Measurements from ENCODE around the gene CDSN. TPM values are rescaled to one million over a fixed set of nuclear protein-coding genes. Genes with fewer than 3 reads are reported as not detected.

The CDSN gene
- total and polyA plus RNA-seq, 2 of the 4 experiments (the other 2 are of a cell fraction) = not detected

DNA sequence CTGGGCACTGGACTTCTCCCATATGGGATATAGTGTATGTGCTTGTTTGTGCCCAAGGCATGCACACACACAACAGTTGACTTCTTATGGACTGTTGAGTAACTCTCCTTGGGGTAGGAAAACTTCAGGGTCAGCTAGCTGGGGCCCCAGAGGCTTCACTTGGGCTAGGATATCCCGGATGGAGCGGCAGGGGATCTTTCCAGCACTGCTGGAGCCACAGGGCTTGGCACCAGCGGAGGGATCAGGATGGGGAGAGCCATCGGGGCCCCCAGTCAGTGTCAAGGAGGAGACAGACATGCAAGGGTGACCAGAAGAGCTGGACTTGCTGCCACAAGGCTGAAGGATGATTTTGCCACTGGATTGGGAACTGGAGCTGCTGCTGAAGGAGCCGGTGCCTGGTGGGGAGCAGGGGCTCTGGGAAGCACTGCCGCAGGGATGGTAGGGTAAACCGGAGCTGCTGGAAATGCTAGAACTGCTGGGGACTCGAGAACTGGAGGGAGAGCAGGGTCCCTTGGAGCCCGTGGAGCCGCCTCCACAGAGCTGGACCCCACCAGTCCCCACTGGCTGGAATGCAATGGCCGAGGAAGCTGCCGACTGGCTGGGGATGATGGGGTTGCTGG, 4.2 kb downstream of the CDSN start:
- Histone ChIP-seq H3K23ac (ENCODE audit: low read depth, low read length) (0 out of 2 replicates have a peak overlapping the region, but pooled peaks have one; percentile 24), H4K8ac (ENCODE audit: low read depth in 2 of 2, low read length in 2 of 2) (no peak overlapping the region), H3K27me3 (ENCODE audit: control insufficient read depth, insufficient read depth, low read length) (peaks cover 6% of the 10 kb centered on the region; the same call in 1 of the 2 replicates), H3K79me1 (ENCODE audit: low read depth in 1 of 2, low read length in 2 of 2) (peaks cover 0 to 9% of the 10 kb centered on the region in 2 experiments; a peak in 2 of 4 replicates), H3K9ac (ENCODE audit: low read depth, low read length) (no peak overlapping the region), H3K4me2 (ENCODE audit: low read depth, low read length) (no peak overlapping the region), H2AK5ac (ENCODE audit: low read depth, low read length) (peak overlapping the region; percentile 74), H2BK20ac (ENCODE audit: low read depth, low read length) (0 out of 2 replicates have a peak overlapping the region, but pooled peaks have one; percentile 82), H4K5ac (ENCODE audit: low read depth, low read length) (no peak overlapping the region), H4K91ac (ENCODE audit: insufficient read depth, low read depth, low read length) (no peak overlapping the region), H2BK15ac (ENCODE audit: low read depth, low read length) (peak overlapping the region; percentile 78; the same call in 2 of the 3 replicates), H4K20me1 (ENCODE audit: insufficient read depth, low read length) (no peaks in the 10 kb centered on the region), H3K4ac (ENCODE audit: low read depth, low read length) (no peak overlapping the region), H3K9me1 (ENCODE audit: insufficient read depth, low read length) (peaks cover 15% of the 10 kb centered on the region), H3K4me1 (ENCODE audit: control insufficient read depth, insufficient read depth, low read length) (peaks cover 11% of the 10 kb centered on the region), H3K56ac (ENCODE audit: extremely low read depth, insufficient read depth, low read length) (no peak overlapping the region), H3K9me3 (ENCODE audit: control insufficient read depth, insufficient read depth, low read length) (no peaks in the 10 kb centered on the region), H2AFZ (replicated peaks; ENCODE audit: low read length, poor library complexity) (no peak overlapping the region), H2AK9ac (replicated peaks; ENCODE audit: low read depth, low read length, poor library complexity) (peak overlapping the region; percentile 57), H3K18ac (ENCODE audit: low read depth, low read length) (no peak overlapping the region), H2BK120ac (ENCODE audit: low read depth, low read length) (no peak overlapping the region), H3K27ac (ENCODE audit: insufficient read depth, low read length) (no peak overlapping the region), H3K36me3 (ENCODE audit: control insufficient read depth, insufficient read depth, low read length) (no peaks in the 10 kb centered on the region), H2BK5ac (ENCODE audit: low read depth, low read length, poor library complexity, severe bottlenecking) (no peak overlapping the region), H3K14ac (replicated peaks; ENCODE audit: low read depth, low read length) (no peak overlapping the region), H3K4me3 (ENCODE audit: insufficient read depth, low read depth, low read length) (no peak overlapping the region)
- ChIA-PET CTCF (interaction anchor here (0.8 to 3.4 kb wide), 2 partner anchors 29 to 36 kb away, joined by 3 to 10 read pairs; no protein-coding TSS in a partner anchor), POLR2A (ENCODE audit: unreplicated experiment) (no interaction called here)
- in situ Hi-C loops (cut with MboI; ENCODE audit: low sequenced_read_pairs) (no loop called here), intact Hi-C loops (cut with micrococcal nuclease) (no loop called here), dilution Hi-C loops (cut with HindIII; ENCODE audit: low sequenced_read_pairs, unreplicated experiment) (no loop called here)
- BruUV-seq (replicated peaks) = no TSS peak
- DNase-seq (no peak), ATAC-seq (ENCODE audit: low read depth) (no peak)
- TF ChIP-seq NFE2L2 (IDR thresholded peaks at IDR 0.05; ENCODE audit: low read depth, low read length) = no peak
- no peak for TF ChIP-seq CEBPB (IDR thresholded peaks at IDR 0.05; ENCODE audit: low read depth, low read length)
- no peak for TF ChIP-seq MAFK (IDR thresholded peaks at IDR 0.05; ENCODE audit: low read depth, low read length)
- TF ChIP-seq SMC3 (IDR thresholded peaks at IDR 0.05; ENCODE audit: low read depth, low read length) = no peak
- TF ChIP-seq FOS (IDR thresholded peaks at IDR 0.05; ENCODE audit: low read depth, low read length) = no peak
- TF ChIP-seq BHLHE40 (IDR thresholded peaks at IDR 0.05; ENCODE audit: low read depth, low read length) = no peak
- TF ChIP-seq RCOR1 (IDR thresholded peaks at IDR 0.05; ENCODE audit: insufficient replicate concordance, low read length) = no peak
- TF ChIP-seq, protein P1, sequence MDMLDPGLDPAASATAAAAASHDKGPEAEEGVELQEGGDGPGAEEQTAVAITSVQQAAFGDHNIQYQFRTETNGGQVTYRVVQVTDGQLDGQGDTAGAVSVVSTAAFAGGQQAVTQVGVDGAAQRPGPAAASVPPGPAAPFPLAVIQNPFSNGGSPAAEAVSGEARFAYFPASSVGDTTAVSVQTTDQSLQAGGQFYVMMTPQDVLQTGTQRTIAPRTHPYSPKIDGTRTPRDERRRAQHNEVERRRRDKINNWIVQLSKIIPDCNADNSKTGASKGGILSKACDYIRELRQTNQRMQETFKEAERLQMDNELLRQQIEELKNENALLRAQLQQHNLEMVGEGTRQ (IDR thresholded peaks at IDR 0.05; ENCODE audit: low read depth, low read length) = no peak
- TF ChIP-seq, protein P2, sequence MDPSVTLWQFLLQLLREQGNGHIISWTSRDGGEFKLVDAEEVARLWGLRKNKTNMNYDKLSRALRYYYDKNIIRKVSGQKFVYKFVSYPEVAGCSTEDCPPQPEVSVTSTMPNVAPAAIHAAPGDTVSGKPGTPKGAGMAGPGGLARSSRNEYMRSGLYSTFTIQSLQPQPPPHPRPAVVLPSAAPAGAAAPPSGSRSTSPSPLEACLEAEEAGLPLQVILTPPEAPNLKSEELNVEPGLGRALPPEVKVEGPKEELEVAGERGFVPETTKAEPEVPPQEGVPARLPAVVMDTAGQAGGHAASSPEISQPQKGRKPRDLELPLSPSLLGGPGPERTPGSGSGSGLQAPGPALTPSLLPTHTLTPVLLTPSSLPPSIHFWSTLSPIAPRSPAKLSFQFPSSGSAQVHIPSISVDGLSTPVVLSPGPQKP (IDR thresholded peaks at IDR 0.05; ENCODE audit: borderline replicate concordance, low read depth, low read length) = no peak
- no peak for TF ChIP-seq POLR2A (IDR thresholded peaks at IDR 0.05; ENCODE audit: low read depth, low read length)
- TF ChIP-seq MXI1 (IDR thresholded peaks at IDR 0.05; ENCODE audit: borderline replicate concordance, low read depth, low read length) = no peak
- TF ChIP-seq RFX5 (IDR thresholded peaks at IDR 0.05; ENCODE audit: low read depth, low read length) = no peak
- TF ChIP-seq CHD1 (IDR thresholded peaks at IDR 0.05; ENCODE audit: low read depth, low read length) = no peak
- TF ChIP-seq, protein P3, sequence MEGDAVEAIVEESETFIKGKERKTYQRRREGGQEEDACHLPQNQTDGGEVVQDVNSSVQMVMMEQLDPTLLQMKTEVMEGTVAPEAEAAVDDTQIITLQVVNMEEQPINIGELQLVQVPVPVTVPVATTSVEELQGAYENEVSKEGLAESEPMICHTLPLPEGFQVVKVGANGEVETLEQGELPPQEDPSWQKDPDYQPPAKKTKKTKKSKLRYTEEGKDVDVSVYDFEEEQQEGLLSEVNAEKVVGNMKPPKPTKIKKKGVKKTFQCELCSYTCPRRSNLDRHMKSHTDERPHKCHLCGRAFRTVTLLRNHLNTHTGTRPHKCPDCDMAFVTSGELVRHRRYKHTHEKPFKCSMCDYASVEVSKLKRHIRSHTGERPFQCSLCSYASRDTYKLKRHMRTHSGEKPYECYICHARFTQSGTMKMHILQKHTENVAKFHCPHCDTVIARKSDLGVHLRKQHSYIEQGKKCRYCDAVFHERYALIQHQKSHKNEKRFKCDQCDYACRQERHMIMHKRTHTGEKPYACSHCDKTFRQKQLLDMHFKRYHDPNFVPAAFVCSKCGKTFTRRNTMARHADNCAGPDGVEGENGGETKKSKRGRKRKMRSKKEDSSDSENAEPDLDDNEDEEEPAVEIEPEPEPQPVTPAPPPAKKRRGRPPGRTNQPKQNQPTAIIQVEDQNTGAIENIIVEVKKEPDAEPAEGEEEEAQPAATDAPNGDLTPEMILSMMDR (conservative IDR thresholded peaks at IDR 0.05; ENCODE audit: low read depth, low read length) = no peak
- no peak for TF ChIP-seq RAD21 (IDR thresholded peaks at IDR 0.05; ENCODE audit: low read length)
- no peak for TF ChIP-seq MAZ (IDR thresholded peaks at IDR 0.05; ENCODE audit: borderline replicate concordance, low read depth, low read length)
- 91% methylated on average over 7 of the region's 12 CpGs; no CpG with 5 or more reads in 1 of the 2 experiments for WGBS, 2 experiments (ENCODE audit: extremely low coverage in 2 of 2, insufficient read length in 1 of 2)
